ENCODE data around the gene ICA1.

ICA1 gene

DNA sequence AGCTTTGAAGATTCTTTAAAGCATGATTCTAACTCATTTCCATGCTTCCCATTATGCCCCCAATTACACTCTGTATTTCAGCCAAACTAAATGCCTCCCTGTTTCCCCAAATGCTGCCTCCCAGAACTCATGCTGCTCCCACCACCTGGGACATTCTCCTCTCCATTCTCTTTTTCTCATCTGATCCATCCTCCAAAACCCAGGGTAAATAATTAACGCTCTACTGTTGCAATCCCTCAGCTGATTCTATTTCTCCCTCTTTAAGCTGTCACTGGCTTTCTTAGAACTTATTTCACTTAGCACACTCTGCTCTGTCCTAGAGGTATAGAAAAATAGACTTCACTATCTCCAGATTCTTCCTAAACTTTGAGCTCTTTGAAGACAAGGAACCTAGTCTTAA is 104.7 kb downstream of the ICA1 start:
- DNase-seq: no peak

DNA sequence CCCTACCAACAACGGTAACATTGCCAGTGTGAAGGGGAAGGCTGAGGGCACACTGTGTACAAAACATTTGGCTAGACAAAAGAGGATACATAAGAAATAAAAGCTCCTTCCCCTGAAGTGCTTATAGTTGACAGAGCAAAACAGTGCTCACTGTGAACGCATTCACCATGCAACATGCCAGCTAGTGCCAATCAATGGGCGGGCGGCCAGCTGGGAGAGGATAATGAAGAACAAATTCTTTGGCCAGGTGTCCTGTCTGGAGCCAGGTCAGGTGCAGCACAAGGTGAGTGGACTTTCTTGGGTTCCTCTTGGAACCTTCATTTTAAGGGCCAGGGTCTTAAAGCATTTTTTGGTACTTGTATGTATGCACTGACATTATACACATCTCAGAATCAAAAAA is 106.1 kb downstream of the ICA1 start:
- no peak for DNase-seq

DNA sequence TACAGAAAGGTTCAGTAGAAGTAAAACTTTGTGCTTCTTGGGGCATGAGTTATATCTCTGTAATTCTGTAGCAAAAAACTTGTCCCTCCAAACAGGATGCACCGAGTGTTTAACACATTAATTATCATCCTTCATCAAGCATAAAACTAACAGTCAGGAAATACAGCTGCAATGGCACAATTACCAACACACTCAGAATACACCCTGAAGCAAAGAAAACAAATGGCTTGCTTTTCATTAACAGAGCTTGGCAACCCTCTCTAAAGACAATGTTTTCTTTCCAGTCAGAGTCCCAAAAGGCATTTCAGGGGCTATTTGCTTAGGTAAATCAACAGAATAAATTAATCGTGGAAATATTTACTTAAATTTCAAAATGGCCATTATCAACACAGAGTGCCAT is 107.7 kb downstream of the ICA1 start:
- no peak for DNase-seq

DNA sequence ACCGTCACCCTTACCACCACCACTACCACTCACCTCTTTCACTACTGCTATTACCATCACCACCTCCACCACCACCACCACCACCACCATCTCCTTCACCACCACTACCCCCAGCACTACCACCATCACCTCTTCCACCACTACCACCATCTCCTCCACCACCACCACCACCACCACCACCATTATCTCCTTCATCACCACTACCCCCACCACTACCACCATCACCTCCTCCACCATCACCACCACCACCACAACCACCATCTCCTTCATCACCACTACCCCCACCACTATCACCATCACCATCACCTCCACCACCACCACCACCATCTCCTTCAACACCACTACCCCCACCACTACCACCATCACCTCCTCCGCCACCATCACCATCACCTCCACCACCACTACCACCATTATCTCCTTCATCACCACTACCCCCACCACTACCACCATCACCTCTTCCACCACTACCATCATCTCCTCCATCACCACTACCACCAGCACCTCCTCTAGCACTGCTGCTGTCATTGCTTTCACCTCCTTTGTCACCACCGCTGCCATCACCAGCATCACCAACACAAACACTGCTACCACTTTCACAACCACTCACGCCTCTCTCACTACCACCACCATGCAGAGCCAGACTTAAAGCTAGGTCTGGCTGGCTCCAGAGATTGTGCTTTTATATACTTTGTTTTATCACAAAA is 109.3 kb downstream of the ICA1 start:
- no peak for DNase-seq

DNA sequence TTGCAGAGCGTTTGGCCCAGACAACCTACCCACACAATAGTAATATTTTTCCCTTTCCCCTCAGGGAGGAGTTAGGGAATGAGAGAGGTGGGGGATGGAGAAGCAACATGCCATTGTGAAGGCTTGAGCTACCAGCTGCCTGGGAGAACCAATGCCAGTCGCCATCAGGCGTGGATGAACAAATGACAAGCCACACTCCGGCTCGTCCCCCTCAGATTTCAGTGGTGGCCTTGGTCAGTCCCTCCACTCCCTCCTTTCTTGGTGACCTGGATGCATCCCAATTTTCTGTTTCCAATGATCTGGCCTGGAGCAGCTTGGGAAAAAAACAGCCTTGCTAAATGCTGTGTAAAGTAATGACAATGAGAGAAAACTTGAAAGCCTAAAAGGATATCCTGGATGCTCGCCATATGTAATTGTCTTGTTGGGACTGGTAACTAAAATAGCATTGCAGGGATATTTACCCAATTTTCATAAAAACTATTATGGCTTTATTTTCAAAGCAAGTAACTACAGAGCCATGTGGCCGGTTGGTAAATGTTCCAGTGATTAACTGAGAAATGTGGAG is 110.7 kb downstream of the ICA1 start:
- no peak for DNase-seq

DNA sequence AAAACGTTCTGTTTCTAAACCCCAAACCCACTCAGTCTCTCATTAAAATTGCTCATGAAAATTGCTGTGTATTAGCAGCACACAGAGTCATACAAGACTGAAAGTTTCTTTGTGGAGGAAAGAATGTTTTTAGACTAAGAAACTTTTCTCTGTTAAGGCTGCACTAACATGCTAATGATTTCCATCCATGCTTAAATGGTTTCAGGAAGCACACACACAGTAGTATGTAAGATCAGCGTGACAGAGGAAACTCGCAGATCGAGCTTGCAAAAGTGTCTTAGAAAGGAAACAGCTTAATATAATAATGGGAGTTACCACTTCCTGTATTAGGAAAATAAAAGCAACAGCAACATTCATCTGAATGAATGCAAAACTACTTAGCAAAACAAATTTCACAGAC is 112.7 kb downstream of the ICA1 start:
- no peak for DNase-seq

DNA sequence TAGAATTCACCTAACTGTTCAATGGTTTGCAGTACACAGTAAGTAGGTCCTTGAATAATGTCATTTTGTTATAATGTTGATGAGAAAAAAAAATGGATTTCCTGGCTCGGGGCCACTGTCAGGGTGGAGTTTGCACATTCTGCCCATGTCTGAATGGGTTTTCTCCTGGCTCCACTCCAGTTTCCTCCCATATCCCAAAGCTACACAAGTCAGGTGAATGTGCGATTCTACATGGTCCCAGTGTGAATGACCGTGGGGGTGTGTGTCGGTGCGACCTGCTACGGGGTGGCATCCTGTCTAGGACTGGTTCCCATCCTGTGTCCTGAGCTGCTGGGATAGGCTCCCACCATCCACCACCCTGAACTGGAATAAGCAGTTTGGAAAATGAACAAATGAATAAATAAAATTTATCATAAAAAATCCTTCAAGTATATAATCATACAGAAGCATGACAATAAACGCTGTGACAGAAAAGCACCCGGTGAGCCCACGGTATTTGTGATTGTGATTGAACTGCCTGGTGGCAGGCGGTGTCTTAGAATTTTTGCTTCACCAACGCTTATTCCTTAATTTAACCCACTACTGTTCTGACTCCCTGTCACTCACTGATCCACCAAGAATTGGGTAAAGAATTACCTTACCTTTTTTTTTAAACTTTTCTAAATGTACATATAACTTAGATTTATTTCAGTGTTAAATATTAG is 114.1 kb downstream of the ICA1 start:
- DNase-seq: no peak

DNA sequence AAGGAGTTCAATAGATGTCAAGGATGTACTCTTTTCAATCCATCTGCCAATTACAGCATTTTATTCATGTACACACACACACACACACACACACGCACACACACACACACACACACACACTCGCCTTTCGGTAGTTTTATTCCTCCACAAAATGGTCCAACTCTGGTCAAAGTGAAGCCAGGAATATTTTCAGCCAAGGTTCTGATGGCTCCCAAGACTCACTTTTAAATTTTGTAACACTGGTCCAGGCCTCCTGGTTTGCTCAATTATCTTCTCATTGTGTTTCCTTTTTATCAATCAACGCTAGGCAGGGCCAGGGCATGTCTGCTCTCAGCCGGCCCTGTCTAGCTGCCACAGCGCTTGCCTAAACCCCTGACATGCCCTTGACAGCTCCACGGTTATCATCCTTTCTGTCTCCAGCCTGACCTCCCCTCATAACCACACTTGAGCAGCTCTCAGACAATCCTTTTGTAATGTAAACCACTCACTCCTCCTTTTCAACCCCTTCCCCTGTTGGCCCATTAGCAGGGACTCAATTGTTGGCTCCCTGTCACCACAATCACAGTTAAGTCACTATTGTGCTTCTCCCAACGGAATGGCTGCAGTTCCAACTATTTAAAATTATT is 115.1 kb downstream of the ICA1 start:
- DNase-seq: no peak

DNA sequence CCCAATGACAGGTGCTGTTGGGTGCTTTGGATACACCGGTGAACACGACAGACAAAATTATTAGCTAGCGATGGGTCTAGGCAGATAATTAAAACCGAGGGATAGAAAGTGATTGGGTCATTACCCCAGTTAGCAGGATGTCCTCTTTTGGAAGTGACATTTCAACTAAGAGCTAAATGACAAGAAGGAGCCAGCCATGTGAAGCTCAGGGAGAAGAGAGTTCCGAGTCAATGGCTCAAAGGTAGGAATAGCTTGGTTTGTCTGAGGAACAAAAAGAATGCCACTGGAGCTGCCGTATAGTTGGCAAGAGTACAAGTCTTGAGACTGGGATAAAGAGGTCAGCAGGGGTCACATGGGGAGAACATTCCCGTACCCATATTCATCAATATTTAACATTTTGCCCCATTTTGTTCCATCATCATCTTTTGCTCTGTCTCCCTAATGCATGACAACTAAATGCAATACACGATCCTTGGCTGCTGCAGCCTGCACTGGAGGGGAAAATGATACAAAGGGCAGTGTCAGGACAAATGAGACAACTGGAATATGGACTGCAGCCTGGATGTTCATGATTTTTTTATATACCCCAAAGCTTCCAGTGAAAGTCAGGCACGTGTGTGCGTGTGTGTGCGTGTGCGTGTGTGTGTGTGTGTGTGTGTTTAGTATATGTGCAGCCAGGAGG is 115.7 kb downstream of the ICA1 start:
- DNase-seq: no peak

DNA sequence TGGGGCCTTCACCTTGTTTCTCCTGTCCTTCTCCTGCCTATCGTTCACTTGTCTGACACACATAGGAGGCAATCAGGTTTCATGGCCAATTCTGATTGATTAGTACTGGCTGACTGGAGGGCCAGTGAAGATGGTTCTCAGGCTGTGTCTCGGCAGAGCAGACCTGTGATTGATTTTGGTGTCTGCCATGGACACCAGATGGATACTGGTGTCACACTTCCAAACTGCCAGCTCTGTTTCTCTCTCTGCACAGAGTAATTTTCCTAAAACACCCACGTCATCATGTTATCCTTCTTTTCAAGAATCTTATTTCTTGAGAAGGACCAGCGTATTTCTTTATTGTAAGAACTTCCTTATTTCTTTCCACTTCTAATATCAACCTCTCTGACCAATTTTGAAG is 117.1 kb downstream of the ICA1 start:
- DNase-seq: no peak

DNA sequence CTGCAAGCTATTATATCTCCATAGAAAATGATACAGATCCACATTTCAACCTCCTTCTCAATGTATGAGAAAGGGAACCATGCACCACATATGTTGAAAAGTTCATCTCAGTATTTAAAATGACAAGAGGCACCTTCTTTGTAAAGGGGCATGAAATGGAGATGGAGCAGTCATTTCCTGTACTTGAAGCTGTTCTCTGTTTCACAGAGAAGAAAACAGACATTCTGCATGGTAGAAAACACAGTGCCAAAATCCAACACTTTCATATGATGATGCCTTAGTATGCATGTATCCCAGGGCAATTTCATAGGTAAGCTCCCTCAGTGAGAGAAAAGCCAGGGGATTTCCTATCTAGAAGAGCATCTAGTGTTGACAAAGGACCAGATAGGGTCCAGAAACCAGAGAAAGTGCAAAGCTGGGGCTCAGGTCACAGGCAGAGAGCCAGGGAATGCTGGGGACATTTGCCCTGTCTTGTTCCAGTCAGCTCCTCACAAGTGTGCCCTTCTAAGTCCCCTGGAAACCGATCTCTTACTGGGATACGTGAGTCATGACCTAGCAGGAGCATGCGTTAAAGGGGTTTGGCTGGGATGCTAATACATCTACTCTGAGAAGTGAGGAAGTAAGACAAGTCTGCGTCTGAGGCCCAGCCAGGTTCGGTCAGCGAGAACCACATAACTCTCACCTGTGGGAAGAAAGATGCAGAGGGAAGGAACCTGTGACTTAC is 118.7 kb downstream of the ICA1 start:
- DNase-seq: no peak

DNA sequence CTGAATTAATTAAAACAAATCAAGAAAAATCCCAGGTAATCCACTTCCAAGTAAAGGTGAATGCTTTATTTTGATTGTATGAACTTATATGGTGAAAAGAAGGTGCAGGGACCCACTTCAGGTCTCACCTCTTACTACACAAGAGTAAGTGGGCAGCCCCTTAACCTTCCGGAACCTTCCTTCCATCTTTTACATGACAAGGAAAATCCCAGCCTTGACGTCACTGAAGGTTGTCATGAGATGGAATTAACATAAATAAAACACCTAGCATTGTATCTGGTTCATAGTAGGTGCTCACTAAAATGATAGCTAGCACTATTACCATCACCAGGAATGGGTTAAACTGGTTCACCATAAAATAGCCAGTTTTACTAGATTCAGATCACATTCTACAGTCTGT is 119.5 kb downstream of the ICA1 start:
- DNase-seq: no peak

DNA sequence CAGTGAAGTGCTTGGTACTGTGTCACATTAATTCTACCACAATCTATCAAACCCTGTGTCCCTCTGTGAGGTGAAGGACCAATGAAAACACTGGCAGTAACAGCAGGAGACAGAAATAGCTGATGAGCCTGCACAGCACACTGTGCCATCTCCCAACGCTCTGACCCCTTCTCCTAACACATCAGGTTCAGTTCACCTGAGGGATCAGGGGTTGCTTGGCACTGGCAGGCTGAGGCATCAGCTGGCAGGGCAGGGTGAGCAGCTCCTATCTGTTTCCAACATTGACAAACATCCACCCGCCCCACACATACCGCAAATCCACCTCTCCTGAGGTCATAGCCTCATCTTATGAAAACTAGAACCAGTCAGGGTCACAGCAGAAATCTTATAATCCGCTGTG is 120.9 kb downstream of the ICA1 start:
- no peak for DNase-seq

DNA sequence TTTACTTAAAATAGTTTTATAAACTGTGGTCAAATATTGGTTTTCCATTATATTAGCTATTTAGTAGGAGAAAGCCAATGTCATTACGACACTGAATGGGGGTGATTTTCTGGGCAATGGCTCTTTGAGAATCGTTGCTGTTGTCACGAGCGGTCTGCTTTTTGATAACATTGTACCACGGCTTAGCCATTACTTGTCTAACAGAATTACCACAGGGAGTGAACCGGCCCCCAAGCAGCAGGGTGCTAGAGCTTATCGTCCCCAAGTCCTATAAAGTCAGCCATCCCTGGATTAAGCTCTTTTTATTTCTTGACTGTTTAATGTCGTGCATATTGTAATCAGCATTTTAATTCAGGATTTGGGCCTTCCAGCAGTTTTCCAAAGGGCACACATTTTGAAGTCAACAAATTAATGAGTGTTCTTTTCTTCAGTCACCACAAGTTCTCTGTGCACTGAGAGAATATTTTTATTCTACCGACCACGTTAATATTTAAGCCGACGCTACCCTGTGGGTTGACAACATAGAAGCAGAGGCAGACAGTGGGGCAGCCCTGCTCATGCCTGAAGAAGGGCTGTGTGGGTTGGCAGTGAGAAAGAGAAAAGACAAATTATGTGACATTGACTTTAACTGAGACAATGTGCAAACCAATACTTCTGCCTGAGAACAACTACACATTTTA is 125.8 kb downstream of the ICA1 start:
- no peak for DNase-seq

DNA sequence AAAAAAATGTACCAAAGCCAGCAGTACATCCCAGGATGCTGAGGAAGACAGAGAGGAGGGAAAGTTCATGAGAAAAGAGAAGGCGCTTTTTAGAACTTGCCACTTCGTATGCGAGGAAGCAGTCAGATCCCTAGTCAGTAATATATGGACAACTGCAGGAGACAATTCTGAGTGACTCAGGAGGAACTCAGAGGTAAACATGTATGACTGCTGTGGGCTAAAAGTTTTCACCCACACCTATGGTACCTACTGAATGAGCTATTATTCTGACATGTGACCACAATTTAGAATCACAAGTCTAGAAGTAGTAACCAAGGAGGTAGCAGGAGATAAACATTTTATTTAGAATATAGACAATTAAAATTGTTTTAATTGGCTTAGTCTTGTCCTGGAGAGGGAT is 126.5 kb downstream of the ICA1 start:
- DNase-seq: no peak

DNA sequence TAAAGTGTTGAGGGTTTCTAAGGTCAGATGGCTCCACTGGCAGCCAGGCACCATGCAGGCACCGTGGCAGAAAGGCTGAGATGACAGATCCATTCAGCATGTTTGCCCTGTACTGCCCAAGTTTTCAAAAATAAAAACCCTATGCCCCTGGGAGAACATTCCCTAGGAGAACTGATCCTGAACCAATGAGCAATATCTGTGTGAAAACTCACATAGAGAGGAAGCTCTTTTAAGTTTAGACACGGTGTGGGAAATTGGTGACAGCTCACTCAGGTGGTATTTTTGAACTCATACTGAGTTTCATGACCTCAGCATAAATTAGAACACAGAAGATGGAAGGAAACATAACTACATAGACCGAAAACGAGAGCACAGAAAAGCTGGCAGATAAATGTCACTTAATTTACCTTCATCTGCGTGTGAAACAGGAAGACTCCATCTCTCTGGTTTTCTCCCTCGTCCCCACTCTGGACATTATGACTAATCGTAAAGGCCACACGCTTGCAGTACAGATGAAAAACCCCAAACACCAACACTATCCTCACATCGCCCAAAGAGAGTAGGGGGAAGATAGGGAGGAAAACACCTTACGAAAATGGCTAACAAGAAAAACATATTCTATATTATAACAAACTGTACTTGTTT is 127.8 kb downstream of the ICA1 start:
- DNase-seq: peak in 1 of 2 experiments; percentile 43

DNA sequence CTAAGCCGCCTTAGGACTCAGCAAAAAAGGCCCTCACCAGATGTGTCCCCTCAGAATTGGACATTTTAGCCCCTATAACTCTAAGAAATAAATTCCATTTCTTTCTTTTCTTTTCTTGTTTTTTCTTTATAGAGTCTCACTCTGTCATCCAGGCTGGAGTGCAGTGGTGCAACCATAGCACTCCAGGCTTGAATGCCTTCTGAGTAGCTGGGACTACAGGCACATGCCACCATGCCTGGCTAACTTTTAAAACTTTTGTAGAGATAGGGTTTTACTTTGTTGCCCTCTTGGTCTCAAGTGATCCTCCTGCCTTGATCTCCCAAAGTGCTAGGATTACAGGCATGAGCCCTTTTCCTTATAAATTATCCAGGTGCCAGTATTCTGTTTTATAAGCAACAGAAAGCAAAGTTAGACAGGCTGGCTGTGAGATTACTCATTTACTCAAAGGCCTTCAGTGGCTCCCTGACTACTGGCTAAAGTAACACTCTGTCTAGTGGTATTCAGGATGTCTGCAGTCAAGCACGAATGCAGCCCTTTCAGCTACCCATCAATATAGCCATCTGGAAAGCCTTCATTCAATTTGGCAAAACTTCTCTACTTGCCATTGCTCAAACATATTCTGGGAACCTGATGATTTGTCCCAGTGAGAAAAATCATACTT is 128.6 kb downstream of the ICA1 start:
- DNase-seq: no peak

DNA sequence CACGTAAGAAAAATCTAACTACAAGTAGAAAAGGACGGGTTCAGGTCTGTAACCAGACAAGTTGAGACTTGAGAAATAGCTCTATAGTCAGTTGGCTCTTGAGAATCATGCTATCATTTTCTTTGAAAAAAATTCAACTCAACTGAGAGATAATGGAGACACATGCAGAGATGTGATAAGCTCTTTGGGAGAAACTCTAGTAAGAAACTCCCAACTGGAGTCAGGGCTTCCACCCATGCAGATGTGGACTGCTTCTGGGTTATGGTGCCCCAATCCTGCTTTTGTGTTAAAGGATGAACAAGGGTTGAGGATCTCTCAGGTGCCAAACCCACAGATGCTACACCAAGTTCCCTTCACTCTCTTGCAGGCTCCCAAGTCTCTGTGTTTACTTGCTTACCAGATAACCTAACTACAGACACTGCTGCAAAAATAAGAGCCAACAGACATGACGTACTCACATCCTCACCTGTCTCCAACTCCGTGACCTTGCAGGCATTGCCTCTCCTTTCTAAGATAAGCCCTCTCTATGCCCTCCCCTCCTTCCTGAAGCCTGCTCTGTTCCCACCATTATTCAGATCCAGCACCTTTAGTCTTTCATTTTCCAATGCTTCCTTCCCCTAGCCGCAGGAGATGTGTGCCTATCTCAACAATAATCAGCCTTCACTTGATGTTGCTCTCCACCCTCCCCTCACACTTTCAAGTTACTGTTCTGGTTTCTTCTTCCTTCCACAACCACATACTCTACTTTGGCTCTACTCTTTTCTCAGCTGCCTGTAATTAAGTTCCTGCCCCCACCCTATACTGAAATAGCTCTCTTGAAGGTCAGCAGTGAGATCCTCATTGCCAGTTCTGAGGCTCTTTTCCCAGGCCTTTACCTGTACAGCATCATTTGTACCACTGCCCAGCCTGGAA is 130.0 kb downstream of the ICA1 start:
- DNase-seq: no peak

DNA sequence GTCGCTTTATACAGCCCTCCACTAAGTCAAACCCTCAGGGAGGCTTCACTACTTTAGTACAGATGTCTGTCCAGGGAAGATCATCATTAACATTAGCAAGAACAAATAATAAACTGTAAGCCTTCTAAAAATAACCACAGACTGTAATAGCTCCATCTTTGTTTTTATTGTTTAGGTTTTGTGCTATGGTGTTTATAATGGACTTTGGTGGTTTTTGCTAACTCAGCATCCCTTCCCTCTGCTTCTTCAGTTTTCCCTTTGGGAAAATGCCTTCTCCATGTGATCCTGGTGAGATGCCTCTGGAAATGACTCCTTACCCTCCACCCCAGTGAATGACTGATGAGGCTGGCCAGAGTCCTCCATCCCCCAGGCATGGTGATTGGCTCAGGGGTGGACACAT is 131.3 kb downstream of the ICA1 start:
- DNase-seq: no peak

DNA sequence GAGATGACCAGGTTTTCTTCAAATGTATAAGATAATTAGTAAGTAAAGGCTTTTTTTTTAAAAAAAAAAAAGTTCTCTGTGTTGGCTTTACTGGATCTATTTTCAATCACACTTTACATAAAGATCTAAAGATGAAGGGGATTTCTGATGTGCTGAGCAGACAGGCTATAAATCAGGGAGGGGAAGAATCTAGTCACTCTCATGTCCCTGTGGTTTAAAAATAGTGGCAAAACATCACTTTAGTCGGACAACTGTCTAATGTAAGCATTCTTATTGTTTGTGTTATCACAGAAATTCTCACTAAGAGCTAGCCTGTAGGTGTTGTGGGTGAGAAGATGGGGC is 132.7 kb downstream of the ICA1 start:
- no peak for DNase-seq
